A549 (cell line): Measurements from ENCODE around the gene MUC4. TPM values are rescaled to one million over a fixed set of nuclear protein-coding genes. Genes with fewer than 3 reads are reported as not detected.
"Not testable (repeated sequence)": the region's sequence is repeated elsewhere in the genome, so short reads cannot be mapped to it uniquely, and the experiment has no call there.

Experiments
- ATAC-seq, 2 experiments: fragments of 200-7000 bp in 1 of 2; fragments of >200 bp in 1 of 2; cut with Nextera tagmentation in 1 of 2; cut with Tn5 transposase in 1 of 2; 3 replicates each; pipeline versions ENCODE4 v1.8.0 to v1.9.1; 2018 to 2020; ENCODE audit warnings: mild to moderate bottlenecking in 1 of 2, moderate library complexity in 1 of 2
- CTCF ChIA-PET: fragments of 300-600 bp; sonication (Branson Sonifier 250); formaldehyde crosslinking; extraction: SDS; loops from one replicate; lab custom pipeline; 2021; ENCODE audit warnings: antibody characterized with exemption, inconsistent platforms; lab: Yijun Ruan, JAX
- POLR2A ChIA-PET: fragments of 350-600 bp; formaldehyde crosslinking; extraction: SDS; loops from one replicate; lab custom pipeline; 2021; ENCODE audit warnings: antibody characterized with exemption, inconsistent platforms; lab: Yijun Ruan, JAX
- DNase-seq, 2 experiments: peaks; one replicate each; pipeline versions ENCODE4 v3.0.0 to v3.0.0-alpha.2; 2011 to 2016; ENCODE audit warnings: low read depth in 1 of 2, low spot score in 1 of 2
- FAIRE-seq: peaks from 2 replicates; lab custom pipeline; 2011; peaks lifted over from hg19 to GRCh38; lab: Jason Lieb, UNC
- H3K27ac ChIP-seq, 2 experiments: fragments of >200 bp; sonication (Bioruptor Twin); formaldehyde crosslinking; 3 replicates each; pipeline ENCODE4 v1.5.1; 2016 to 2017
- H3K4me1 ChIP-seq: fragments of >200 bp; sonication (Bioruptor Twin); formaldehyde crosslinking; 3 replicates; pipeline ENCODE4 v1.6.1; 2016
- H3K4me2 ChIP-seq: fragments of >200 bp; sonication (Bioruptor Twin); formaldehyde crosslinking; 3 replicates; pipeline ENCODE4 v1.6.1; 2016
- H3K4me3 ChIP-seq: fragments of >200 bp; sonication (Bioruptor Twin); formaldehyde crosslinking; 3 replicates; pipeline ENCODE4 v1.5.1; 2016
- H3K9me3 ChIP-seq: fragments of >200 bp; sonication (Bioruptor Twin); formaldehyde crosslinking; 3 replicates; pipeline ENCODE4 v1.6.1; 2016
- BHLHE40 ChIP-seq: IDR thresholded peaks from 2 replicates; pipeline ENCODE4 v1.6.1; 2012; ENCODE audit warnings: low read depth, low read length, inconsistent platforms
- CBX2 ChIP-seq: fragments of 200-600 bp; sonication (generic); IDR thresholded peaks from 2 replicates; pipeline ENCODE4 v1.6.1; 2016; ENCODE audit warnings: low read depth, mild to moderate bottlenecking, borderline replicate concordance
- EHF ChIP-seq: fragments of 250-450 bp; sonication (Bioruptor Pico); IDR thresholded peaks from 2 replicates; pipeline ENCODE4 v1.5.0; 2020; ENCODE audit warnings: mild to moderate bottlenecking
- EHMT2 ChIP-seq: fragments of 200-600 bp; sonication (generic); IDR thresholded peaks from 2 replicates; pipeline ENCODE4 v1.6.1; 2016; ENCODE audit warnings: antibody characterized with exemption, low read depth, mild to moderate bottlenecking, moderate library complexity
- ELK1 ChIP-seq: fragments of 150-350 bp; IDR thresholded peaks from 2 replicates; pipeline ENCODE4 v1.6.1; 2014; ENCODE audit warnings: low read depth, mild to moderate bottlenecking, low read length
- ESRRA ChIP-seq: fragments of 150-350 bp; IDR thresholded peaks from 2 replicates; pipeline ENCODE4 v1.6.1; 2014; ENCODE audit warnings: mild to moderate bottlenecking, low read length, borderline replicate concordance
- FOXS1 ChIP-seq: fragments of 250-450 bp; sonication (Bioruptor Pico); IDR thresholded peaks from 2 replicates; pipeline ENCODE4 v1.5.0; 2020; ENCODE audit warnings: mild to moderate bottlenecking, moderate library complexity
- GATA3 ChIP-seq: IDR thresholded peaks from 2 replicates; pipeline ENCODE4 v1.6.1; 2012; ENCODE audit warnings: borderline replicate concordance
- HEYL ChIP-seq: fragments of 250-450 bp; sonication (Bioruptor Pico); IDR thresholded peaks from 2 replicates; pipeline ENCODE4 v1.8.0; 2021; ENCODE audit warnings: mild to moderate bottlenecking, moderate library complexity
- NFE2L2 ChIP-seq: fragments of 150-350 bp; conservative IDR thresholded peaks from 2 replicates; pipeline ENCODE4 v1.6.1; 2014; ENCODE audit warnings: low read length
- NPAS2 ChIP-seq: fragments of 250-450 bp; sonication (Bioruptor Pico); IDR thresholded peaks from 2 replicates; pipeline ENCODE4 v1.8.0; 2022; ENCODE audit warnings: mild to moderate bottlenecking, moderate library complexity, borderline replicate concordance
- PBX3 ChIP-seq: IDR thresholded peaks from 2 replicates; pipeline ENCODE4 v1.6.1; 2012
- POLR2A ChIP-seq: IDR thresholded peaks from 2 replicates; pipeline ENCODE4 v1.6.1; 2012; ENCODE audit warnings: mild to moderate bottlenecking, low read length
- POLR2AphosphoS2 ChIP-seq: conservative IDR thresholded peaks from 2 replicates; pipeline ENCODE4 v1.6.1; 2012; ENCODE audit warnings: low read length, improper control_type of control experiment, inconsistent platforms
- RCOR1 ChIP-seq: fragments of 150-350 bp; IDR thresholded peaks from 2 replicates; pipeline ENCODE4 v1.6.1; 2014; ENCODE audit warnings: antibody characterized with exemption, low read length, low read depth
- RFX5 ChIP-seq: fragments of 450-650 bp; IDR thresholded peaks from 2 replicates; pipeline ENCODE4 v1.7.1; 2014; ENCODE audit warnings: antibody characterized with exemption, mild to moderate bottlenecking, moderate library complexity
- RNF2 ChIP-seq: fragments of 200-600 bp; sonication (generic); IDR thresholded peaks from 2 replicates; pipeline ENCODE4 v1.6.1; 2016; ENCODE audit warnings: low read depth, mild to moderate bottlenecking, antibody characterized with exemption, moderate library complexity, borderline replicate concordance
- SMC3 ChIP-seq: fragments of >200 bp; sonication (Bioruptor Twin); formaldehyde crosslinking; IDR thresholded peaks from 3 replicates; pipeline ENCODE4 v1.6.1; 2018; ENCODE audit warnings: inconsistent platforms
- TFCP2L1 ChIP-seq: fragments of 250-450 bp; sonication (Bioruptor Pico); IDR thresholded peaks from 2 replicates; pipeline ENCODE4 v1.5.0; 2021; ENCODE audit warnings: mild to moderate bottlenecking
- USF2 ChIP-seq: fragments of 450-650 bp; IDR thresholded peaks from 2 replicates; pipeline ENCODE4 v1.6.1; 2014; ENCODE audit warnings: antibody characterized with exemption
- ZC3H11A ChIP-seq: fragments of 450-650 bp; IDR thresholded peaks from 2 replicates; pipeline ENCODE4 v1.6.1; 2014; ENCODE audit warnings: antibody characterized with exemption, mild to moderate bottlenecking
- ZFP36 ChIP-seq: fragments of 450-650 bp; IDR thresholded peaks from 2 replicates; pipeline ENCODE4 v1.6.1; 2014; ENCODE audit warnings: borderline replicate concordance; ENCODE audit not compliant: partially characterized antibody
- ZNF302 ChIP-seq: fragments of 250-450 bp; sonication (Bioruptor Pico); IDR thresholded peaks from 2 replicates; pipeline ENCODE4 v1.9.0; 2021; ENCODE audit warnings: inconsistent platforms, mild to moderate bottlenecking, moderate library complexity
- WGBS: methylation state at CpG from one replicate; pipeline ENCODE4 v1.1.6; 2017; ENCODE audit errors: missing lambda C conversion rate; 5-methylcytosine and 5-hydroxymethylcytosine counted together
- polyA plus RNA-seq, 4 experiments: library from polyadenylated mRNA; depleted of rRNA in 3 of 4; stranded (reverse); fragments of >200 nt; fragmentation: RNase III in 1 of 4; extraction: RNeasy Plus Mini Kit Qiagen cat#74134 plus additional on column Dnase treatment in 1 of 4; gene quantifications; 2 replicates in 3 of 4; 3 replicates in 1 of 4; pipeline ENCODE4 v1.2.3, GENCODE V29; 2011 to 2017
- TF ChIP-seq, protein P1 (sequence below): fragments of 250-450 bp; sonication (Bioruptor Pico); IDR thresholded peaks from 2 replicates; pipeline ENCODE4 v1.5.0; 2020; ENCODE audit warnings: low read depth, mild to moderate bottlenecking, moderate library complexity
- TF ChIP-seq, protein P2 (sequence below): IDR thresholded peaks from 2 replicates; pipeline ENCODE4 v1.6.1; 2012; ENCODE audit warnings: low read depth, borderline replicate concordance

Gene MUC4
- polyA plus RNA-seq, 2 of the 4 experiments (the other 2 are of a cell fraction), result 0.04 TPM; not detected in 1

- ChIA-PET CTCF (interaction anchor here (0.8 to 1.8 kb wide), 2 partner anchors 30 to 44 kb away, joined by 4 to 8 read pairs; no protein-coding TSS in a partner anchor), POLR2A (no interaction called here)
- H3K4me1 ChIP-seq, result no peaks in the 10 kb centered on the region
- H3K4me2 ChIP-seq, result no peak overlapping the region
- no peak overlapping the region for H3K4me3 ChIP-seq
- ATAC-seq, result no peak
- 50% methylated on average over 8 of the region's 11 CpGs for WGBS
- H3K27ac ChIP-seq, result no peak overlapping the region
- no peaks in the 10 kb centered on the region for H3K9me3 ChIP-seq
- no peak for FAIRE-seq
- TF ChIP-seq ESRRA (no peak), POLR2AphosphoS2 (no peak), ZNF302 (CRISPR knock-in tag) (no peak), ELK1 (no peak), PBX3 (no peak), RFX5 (no peak), RCOR1 (no peak), EHMT2 (no peak), GATA3 (no peak), TFCP2L1 (CRISPR knock-in tag) (no peak), POLR2A (no peak), NPAS2 (CRISPR knock-in tag) (no peak), HEYL (CRISPR knock-in tag) (no peak)
- TF ChIP-seq, protein P1, sequence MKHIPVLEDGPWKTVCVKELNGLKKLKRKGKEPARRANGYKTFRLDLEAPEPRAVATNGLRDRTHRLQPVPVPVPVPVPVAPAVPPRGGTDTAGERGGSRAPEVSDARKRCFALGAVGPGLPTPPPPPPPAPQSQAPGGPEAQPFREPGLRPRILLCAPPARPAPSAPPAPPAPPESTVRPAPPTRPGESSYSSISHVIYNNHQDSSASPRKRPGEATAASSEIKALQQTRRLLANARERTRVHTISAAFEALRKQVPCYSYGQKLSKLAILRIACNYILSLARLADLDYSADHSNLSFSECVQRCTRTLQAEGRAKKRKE (CRISPR knock-in tag), result no peak
- TF ChIP-seq, protein P2, sequence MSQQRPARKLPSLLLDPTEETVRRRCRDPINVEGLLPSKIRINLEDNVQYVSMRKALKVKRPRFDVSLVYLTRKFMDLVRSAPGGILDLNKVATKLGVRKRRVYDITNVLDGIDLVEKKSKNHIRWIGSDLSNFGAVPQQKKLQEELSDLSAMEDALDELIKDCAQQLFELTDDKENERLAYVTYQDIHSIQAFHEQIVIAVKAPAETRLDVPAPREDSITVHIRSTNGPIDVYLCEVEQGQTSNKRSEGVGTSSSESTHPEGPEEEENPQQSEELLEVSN, result no peak
- TF ChIP-seq, all 56 proteins: peak for 0
- no peak for DNase-seq
Measured at GRCh38 chr3:195806211-195806915, 5.4 kb downstream of the MUC4 start.

- POLR2A ChIA-PET, FAIRE-seq, H3K9me3 ChIP-seq, H3K4me1 ChIP-seq, H3K4me3 ChIP-seq, H3K27ac ChIP-seq, ATAC-seq, H3K4me2 ChIP-seq, DNase-seq: not testable (repeated sequence)
- WGBS, result 87% methylated on average over 5 of the region's 5 CpGs
- CTCF ChIA-PET, result interaction anchor here (1.2 kb wide), 1 partner anchor 45 kb away, joined by 4 read pairs; no protein-coding TSS in a partner anchor
Measured at GRCh38 chr3:195805588-195805987, 6.1 kb downstream of the MUC4 start.

GRCh38 chr3:195805181-195805580 is 6.5 kb downstream of the MUC4 start:
- DNase-seq, result no peak
- H3K4me1 ChIP-seq, result no peaks in the 10 kb centered on the region
- no peak overlapping the region for H3K27ac ChIP-seq
- CTCF ChIA-PET, result interaction anchor here (1.2 kb wide), 1 partner anchor 46 kb away, joined by 4 read pairs; no protein-coding TSS in a partner anchor
- no peak for TF ChIP-seq FOXS1 (CRISPR knock-in tag)
- TF ChIP-seq NFE2L2, result no peak
- TF ChIP-seq CBX2, result no peak
- TF ChIP-seq ZC3H11A, result no peak
- TF ChIP-seq EHF (CRISPR knock-in tag), result no peak
- TF ChIP-seq RNF2, result no peak
- TF ChIP-seq USF2, result no peak
- no peak for TF ChIP-seq BHLHE40
- TF ChIP-seq SMC3, result no peak
- no peak for TF ChIP-seq ZFP36
- no peak for TF ChIP-seq ZNF302 (CRISPR knock-in tag)
- no peak for TF ChIP-seq ELK1
- TF ChIP-seq, all 56 proteins: peak for 0
- H3K4me2 ChIP-seq, result no peak overlapping the region
- no peak overlapping the region for H3K4me3 ChIP-seq
- FAIRE-seq, result no peak
- no peaks in the 10 kb centered on the region for H3K9me3 ChIP-seq
- no peak for ATAC-seq
- POLR2A ChIA-PET, result no interaction called here
- 88% methylated on average over 12 of the region's 14 CpGs for WGBS
